ENCODE data around the gene USP31. TPM values are rescaled to one million over a fixed set of nuclear protein-coding genes. Genes with fewer than 3 reads are reported as not detected.
"Not testable (repeated sequence)": the region's sequence is repeated elsewhere in the genome, so short reads cannot be mapped to it uniquely, and the experiment has no call there.

USP31 gene
- total and polyA plus RNA-seq, 3 experiments from 2014 or later, result 0.87 to 9.7 (median 8.2) TPM

GRCh38 chr16:23101012-23101550 is 48.2 kb downstream of the USP31 start:
- Histone ChIP-seq H3K27me3 (ENCODE audit: insufficient read depth, low read length, poor library complexity, severe bottlenecking) (no peaks in the 10 kb centered on the region), H3K36me3 (ENCODE audit: insufficient read depth, low read length) (no peaks in the 10 kb centered on the region), H3K4me1 (ENCODE audit: insufficient read depth, low read length) (no peaks in the 10 kb centered on the region), H3K4me3 (ENCODE audit: low read length) (no peak overlapping the region), H3K27ac (ENCODE audit: low read depth, low read length) (no peak overlapping the region), H3K9me3 (ENCODE audit: low read length) (no peaks in the 10 kb centered on the region)
- ChIA-PET POLR2A (no interaction called here), CTCF (no interaction called here)
- H3K9me3 Mint-ChIP-seq, result no peaks in the 10 kb centered on the region
- H3K4me1 Mint-ChIP-seq, result peaks cover 12 to 13% (median 12%) of the 10 kb centered on the region in 3 donors
- H3K27ac Mint-ChIP-seq, result peak overlapping the region in 1 of 8 donors; percentile 24
- no peak for DNase-seq
- no peak overlapping the region for H3K4me3 Mint-ChIP-seq
- peaks cover 17 to 35% (median 20%) of the 10 kb centered on the region in 3 donors for H3K36me3 Mint-ChIP-seq
- peaks cover 0 to 1% of the 10 kb centered on the region in 2 donors for H3K27me3 Mint-ChIP-seq

- CTCF ChIA-PET; H3K4me1 ChIP-seq (ENCODE audit: insufficient read depth, low read length); H3K27me3 ChIP-seq (ENCODE audit: insufficient read depth, low read length, poor library complexity, severe bottlenecking); POLR2A ChIA-PET; H3K9me3 Mint-ChIP-seq; H3K9me3 ChIP-seq (ENCODE audit: low read length); H3K36me3 ChIP-seq (ENCODE audit: insufficient read depth, low read length); H3K4me3 ChIP-seq (ENCODE audit: low read length); H3K27ac ChIP-seq (ENCODE audit: low read depth, low read length); H3K27me3 Mint-ChIP-seq: not testable (repeated sequence)
- Mint-ChIP-seq H3K4me3 (peak overlapping the region in 5 of 7 donors; percentile 24 to 56 (median 52)), H3K4me1 (peaks cover 27 to 39% (median 30%) of the 10 kb centered on the region in 3 donors), H3K36me3 (peaks cover 17 to 28% (median 25%) of the 10 kb centered on the region in 3 donors), H3K27ac (peak overlapping the region in 6 of 8 donors; percentile 19 to 80 (median 63))
- peak in 1 of 5 donors; percentile 11 for DNase-seq
These were observed 52.8 kb downstream of the USP31 start for GRCh38 chr16:23096450-23096849.

- H3K27me3 Mint-ChIP-seq; CTCF ChIA-PET; H3K4me3 ChIP-seq (ENCODE audit: low read length); H3K4me3 Mint-ChIP-seq; H3K36me3 ChIP-seq (ENCODE audit: insufficient read depth, low read length); H3K27ac ChIP-seq (ENCODE audit: low read depth, low read length); DNase-seq; POLR2A ChIA-PET; H3K9me3 Mint-ChIP-seq; H3K4me1 ChIP-seq (ENCODE audit: insufficient read depth, low read length); H3K27me3 ChIP-seq (ENCODE audit: insufficient read depth, low read length, poor library complexity, severe bottlenecking); H3K9me3 ChIP-seq (ENCODE audit: low read length): not testable (repeated sequence)
- Mint-ChIP-seq H3K27ac (peak overlapping the region in 1 of 8 donors; percentile 61), H3K36me3 (peaks cover 21 to 28% (median 21%) of the 10 kb centered on the region in 3 donors), H3K4me1 (peaks cover 27 to 39% (median 30%) of the 10 kb centered on the region in 3 donors)
These were observed 55.1 kb downstream of the USP31 start for GRCh38 chr16:23094136-23094535.

DNA sequence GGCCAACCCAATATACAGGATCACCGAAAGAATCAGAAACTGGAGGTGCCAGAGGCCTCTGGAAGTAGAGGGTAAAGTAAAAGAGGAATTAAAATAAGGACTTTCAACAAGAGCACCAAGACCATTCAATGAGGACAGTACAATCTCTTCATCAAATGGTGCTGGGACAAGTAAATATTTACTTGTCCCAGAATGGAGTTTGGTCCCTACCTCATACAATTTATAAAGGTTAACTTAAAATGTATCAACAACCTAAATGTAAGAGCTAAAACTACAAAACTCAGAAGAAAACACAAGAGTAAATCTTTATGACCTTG is 56.5 kb downstream of the USP31 start:
- Mint-ChIP-seq H3K36me3 (peaks cover 15 to 35% (median 26%) of the 10 kb centered on the region in 3 donors), H3K9me3 (no peaks in the 10 kb centered on the region), H3K27ac (no peak overlapping the region), H3K4me1 (peaks cover 27 to 39% (median 30%) of the 10 kb centered on the region in 3 donors), H3K4me3 (no peak overlapping the region), H3K27me3 (peaks cover 0 to 1% of the 10 kb centered on the region in 2 donors)
- no peak overlapping the region for H3K27ac ChIP-seq (ENCODE audit: low read depth, low read length)
- H3K27me3 ChIP-seq (ENCODE audit: insufficient read depth, low read length, poor library complexity, severe bottlenecking), result no peaks in the 10 kb centered on the region
- H3K36me3 ChIP-seq (ENCODE audit: insufficient read depth, low read length), result no peaks in the 10 kb centered on the region
- no peak overlapping the region for H3K4me3 ChIP-seq (ENCODE audit: low read length)
- no peak for DNase-seq
- CTCF ChIA-PET, result no interaction called here
- H3K9me3 ChIP-seq (ENCODE audit: low read length), result no peaks in the 10 kb centered on the region
- H3K4me1 ChIP-seq (ENCODE audit: insufficient read depth, low read length), result no peaks in the 10 kb centered on the region
- POLR2A ChIA-PET, result no interaction called here

GRCh38 chr16:23092072-23092800 is 57.0 kb downstream of the USP31 start:
- CTCF ChIA-PET, result no interaction called here
- H3K27ac ChIP-seq (ENCODE audit: low read depth, low read length), result no peak overlapping the region
- no peak overlapping the region for H3K4me3 ChIP-seq (ENCODE audit: low read length)
- Mint-ChIP-seq H3K9me3 (no peaks in the 10 kb centered on the region), H3K4me1 (peaks cover 26 to 37% (median 29%) of the 10 kb centered on the region in 3 donors), H3K27me3 (peaks cover 0 to 1% of the 10 kb centered on the region in 2 donors), H3K36me3 (peaks cover 15 to 38% (median 26%) of the 10 kb centered on the region in 3 donors), H3K27ac (no peak overlapping the region), H3K4me3 (no peak overlapping the region)
- POLR2A ChIA-PET, result no interaction called here
- H3K36me3 ChIP-seq (ENCODE audit: insufficient read depth, low read length), result no peaks in the 10 kb centered on the region
- H3K9me3 ChIP-seq (ENCODE audit: low read length), result no peaks in the 10 kb centered on the region
- H3K27me3 ChIP-seq (ENCODE audit: insufficient read depth, low read length, poor library complexity, severe bottlenecking), result no peaks in the 10 kb centered on the region
- H3K4me1 ChIP-seq (ENCODE audit: insufficient read depth, low read length), result no peaks in the 10 kb centered on the region
- DNase-seq, result no peak

GRCh38 chr16:23089111-23089510 is 60.1 kb downstream of the USP31 start:
- H3K27ac ChIP-seq (ENCODE audit: low read depth, low read length), result no peak overlapping the region
- Mint-ChIP-seq H3K4me3 (no peak overlapping the region), H3K27ac (peak overlapping the region in 1 of 8 donors; percentile 50), H3K4me1 (peaks cover 0 to 9% (median 0%) of the 10 kb centered on the region in 3 donors), H3K36me3 (peaks cover 15 to 48% (median 32%) of the 10 kb centered on the region in 3 donors), H3K27me3 (no peaks in the 10 kb centered on the region), H3K9me3 (no peaks in the 10 kb centered on the region)
- no peak for DNase-seq
- CTCF ChIA-PET, result no interaction called here
- no peak overlapping the region for H3K4me3 ChIP-seq (ENCODE audit: low read length)
- POLR2A ChIA-PET, result no interaction called here
- H3K4me1 ChIP-seq (ENCODE audit: insufficient read depth, low read length), result no peaks in the 10 kb centered on the region
- H3K36me3 ChIP-seq (ENCODE audit: insufficient read depth, low read length), result no peaks in the 10 kb centered on the region
- H3K9me3 ChIP-seq (ENCODE audit: low read length), result no peaks in the 10 kb centered on the region
- no peaks in the 10 kb centered on the region for H3K27me3 ChIP-seq (ENCODE audit: insufficient read depth, low read length, poor library complexity, severe bottlenecking)

DNA sequence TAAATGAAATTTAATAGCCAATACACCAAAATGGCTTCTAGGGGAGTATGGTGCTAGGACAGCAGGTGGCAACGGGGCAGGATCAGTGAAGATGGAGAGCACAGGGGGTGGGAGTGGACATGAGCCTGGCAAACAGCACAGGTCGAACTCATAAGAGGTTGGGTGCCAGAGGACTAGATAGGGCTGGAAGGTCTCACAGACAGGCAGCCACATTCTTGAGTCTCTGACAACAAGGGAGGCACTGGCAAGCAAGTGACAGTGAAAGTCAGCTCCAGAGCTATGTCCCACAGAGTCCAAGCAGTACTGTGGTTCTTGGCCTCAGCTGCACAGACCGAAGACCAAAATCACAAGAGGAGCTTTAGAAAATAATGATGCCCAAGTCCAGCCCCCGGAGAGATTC is 61.2 kb downstream of the USP31 start:
- no peak overlapping the region for H3K4me3 Mint-ChIP-seq
- Histone ChIP-seq H3K27me3 (ENCODE audit: insufficient read depth, low read length, poor library complexity, severe bottlenecking) (no peaks in the 10 kb centered on the region), H3K4me3 (ENCODE audit: low read length) (no peak overlapping the region), H3K36me3 (ENCODE audit: insufficient read depth, low read length) (no peaks in the 10 kb centered on the region), H3K9me3 (ENCODE audit: low read length) (no peaks in the 10 kb centered on the region), H3K27ac (ENCODE audit: low read depth, low read length) (no peak overlapping the region), H3K4me1 (ENCODE audit: insufficient read depth, low read length) (no peaks in the 10 kb centered on the region)
- POLR2A ChIA-PET, result no interaction called here
- DNase-seq, result no peak
- CTCF ChIA-PET, result no interaction called here
- H3K27me3 Mint-ChIP-seq, result no peaks in the 10 kb centered on the region
- H3K9me3 Mint-ChIP-seq, result no peaks in the 10 kb centered on the region
- H3K27ac Mint-ChIP-seq, result peak overlapping the region in 1 of 8 donors; percentile 47
- peaks cover 0 to 2% (median 0%) of the 10 kb centered on the region in 3 donors for H3K4me1 Mint-ChIP-seq
- H3K36me3 Mint-ChIP-seq, result peaks cover 6 to 44% (median 33%) of the 10 kb centered on the region in 3 donors

- H3K36me3 ChIP-seq (ENCODE audit: insufficient read depth, low read length), result no peaks in the 10 kb centered on the region
- ChIA-PET POLR2A (no interaction called here), CTCF (no interaction called here)
- H3K9me3 Mint-ChIP-seq, result no peaks in the 10 kb centered on the region
- H3K9me3 ChIP-seq (ENCODE audit: low read length), result no peaks in the 10 kb centered on the region
- peaks cover 4 to 50% (median 26%) of the 10 kb centered on the region in 3 donors for H3K36me3 Mint-ChIP-seq
- H3K27me3 ChIP-seq (ENCODE audit: insufficient read depth, low read length, poor library complexity, severe bottlenecking), result no peaks in the 10 kb centered on the region
- no peaks in the 10 kb centered on the region for H3K4me1 ChIP-seq (ENCODE audit: insufficient read depth, low read length)
- no peak overlapping the region for H3K27ac ChIP-seq (ENCODE audit: low read depth, low read length)
- no peaks in the 10 kb centered on the region for H3K4me1 Mint-ChIP-seq
- no peak for DNase-seq
- no peak overlapping the region for H3K4me3 ChIP-seq (ENCODE audit: low read length)
- no peaks in the 10 kb centered on the region for H3K27me3 Mint-ChIP-seq
- H3K27ac Mint-ChIP-seq, result peak overlapping the region in 1 of 8 donors; percentile 14
- H3K4me3 Mint-ChIP-seq, result no peak overlapping the region
These were observed 63.3 kb downstream of the USP31 start for GRCh38 chr16:23085949-23086348.
